B cell (primary cell): ENCODE results near the gene TMEFF1. TPM values are rescaled to one million over a fixed set of nuclear protein-coding genes. Genes with fewer than 3 reads are reported as not detected.

ENCODE experiments used
- ATAC-seq: fragments of 200-7000 bp; cut with Tn5 transposase; one replicate; pipeline ENCODE4 v1.10.0; 2021; ENCODE audit warnings: low read depth, mild to moderate bottlenecking, moderate number of reproducible peaks, moderate library complexity
- CTCF ChIA-PET: fragments of 350-600 bp; sonication (Branson Sonifier 250); formaldehyde crosslinking; loops from one replicate; lab custom pipeline; 2021; ENCODE audit warnings: antibody characterized with exemption, inconsistent platforms; lab: Charles Lee
- POLR2A ChIA-PET: fragments of 350-600 bp; sonication (Branson Sonifier 250); formaldehyde crosslinking; loops from one replicate; lab custom pipeline; 2021; ENCODE audit warnings: antibody characterized with exemption; lab: Charles Lee
- DNase-seq: peaks from one replicate; pipeline ENCODE4 v3.0.0; 2013
- H2AFZ ChIP-seq: 2 replicates; pipeline ENCODE4 v1.6.1; 2012; ENCODE audit warnings: mild to moderate bottlenecking, low read depth, low read length; ENCODE audit not compliant: insufficient read depth, poor library complexity, severe bottlenecking
- H3K27ac ChIP-seq, 2 donors: 1 replicate in 1 of 2; 2 replicates in 1 of 2; pipeline ENCODE4 v1.5.1; 2012 to 2013; ENCODE audit warnings: low read length in 2 of 2, mild to moderate bottlenecking in 2 of 2, moderate library complexity in 1 of 2
- H3K27me3 ChIP-seq, 4 experiments: fragments of 200-600 bp in 1 of 4; sonication (generic) in 1 of 4; replicated peaks in 1 of 4; 1 replicate in 2 of 4; 2 replicates in 2 of 4; pipeline versions ENCODE4 v1.6.1 to v1.7.0; 2013 to 2016; ENCODE audit warnings: low read length in 3 of 4, mild to moderate bottlenecking in 2 of 4, mixed read lengths in 1 of 4, moderate library complexity in 1 of 4; ENCODE audit not compliant: insufficient read depth in 4 of 4, control insufficient read depth in 3 of 4; ENCODE audit errors: control extremely low read depth in 1 of 4
- H3K36me3 ChIP-seq, 2 experiments: replicated peaks in 1 of 2; 1 replicate in 1 of 2; 2 replicates in 1 of 2; pipeline versions ENCODE4 v1.6.1 to v1.7.1; 2013; ENCODE audit warnings: low read length in 1 of 2; ENCODE audit not compliant: insufficient read depth in 2 of 2, control insufficient read depth in 1 of 2; ENCODE audit errors: control extremely low read depth in 1 of 2, extremely low read depth in 1 of 2
- H3K4me1 ChIP-seq, 2 donors: fragments of 200-600 bp in 1 of 2; sonication (generic) in 1 of 2; 1 replicate in 1 of 2; 2 replicates in 1 of 2; pipeline versions ENCODE4 v1.5.1 to v1.6.1; 2013 to 2017; ENCODE audit warnings: low read length in 2 of 2; ENCODE audit not compliant: control insufficient read depth in 2 of 2, insufficient read depth in 2 of 2
- H3K4me2 ChIP-seq: replicated peaks from 2 replicates; pipeline ENCODE3; 2012; ENCODE audit warnings: mild to moderate bottlenecking, low read depth, low read length; ENCODE audit not compliant: poor library complexity, severe bottlenecking
- H3K4me3 ChIP-seq, 5 experiments: fragments of 200-600 bp in 1 of 5; sonication (generic) in 1 of 5; 1 replicate in 3 of 5; 2 replicates in 2 of 5; pipeline versions ENCODE4 v1.5.1 to v1.7.0; 2011 to 2016; ENCODE audit warnings: low read length in 4 of 5, mild to moderate bottlenecking in 4 of 5, low read depth in 2 of 5, control low read depth in 1 of 5, moderate library complexity in 1 of 5; ENCODE audit not compliant: insufficient read depth in 1 of 5; ENCODE audit errors: control extremely low read depth in 1 of 5, extremely low read depth in 1 of 5
- H3K79me2 ChIP-seq: fragments of 200-600 bp; sonication (generic); one replicate; pipeline ENCODE4 v1.6.0; 2016; ENCODE audit warnings: low read length; ENCODE audit not compliant: control insufficient read depth, insufficient read depth
- H3K9ac ChIP-seq: fragments of 200-600 bp; sonication (generic); 2 replicates; pipeline ENCODE4 v1.6.1; 2017; ENCODE audit warnings: mild to moderate bottlenecking, low read length, moderate library complexity
- H3K9me3 ChIP-seq, 3 donors: one replicate each; pipeline versions ENCODE4 v1.6.1 to v1.7.1; 2013; ENCODE audit warnings: low read length in 2 of 3; ENCODE audit not compliant: control insufficient read depth in 2 of 3, insufficient read depth in 1 of 3; ENCODE audit errors: control extremely low read depth in 1 of 3
- H4K20me1 ChIP-seq: 2 replicates; pipeline ENCODE4 v1.6.0; 2012; ENCODE audit warnings: mild to moderate bottlenecking, low read length; ENCODE audit not compliant: insufficient read depth, control insufficient read depth, poor library complexity, severe bottlenecking
- H3K27ac Mint-ChIP-seq: one replicate; pipeline ENCODE4 v1.8.0; 2021; ENCODE audit warnings: mixed read lengths
- H3K27me3 Mint-ChIP-seq: one replicate; pipeline ENCODE4 v1.8.0; 2021; ENCODE audit warnings: mixed read lengths
- H3K4me1 Mint-ChIP-seq: one replicate; pipeline ENCODE4 v1.8.0; 2021; ENCODE audit warnings: mixed read lengths
- H3K4me3 Mint-ChIP-seq: one replicate; pipeline ENCODE4 v1.8.0; 2021; ENCODE audit warnings: mixed read lengths
- H3K9me3 Mint-ChIP-seq: one replicate; pipeline ENCODE4 v1.8.0; 2022; ENCODE audit warnings: mixed read lengths; ENCODE audit not compliant: insufficient read depth
- CTCF ChIP-seq: fragments of 200-600 bp; IDR thresholded peaks from one replicate; pipeline ENCODE4 v1.8.0; 2022; ENCODE audit warnings: antibody characterized with exemption, mild to moderate bottlenecking
- EZH2 ChIP-seq: IDR thresholded peaks from 2 replicates; pipeline ENCODE4 v1.6.1; 2012; ENCODE audit warnings: borderline replicate concordance, low read depth, mild to moderate bottlenecking, moderate library complexity, low read length; ENCODE audit not compliant: insufficient read depth, poor library complexity, severe bottlenecking
- WGBS: methylation state at CpG from one replicate; pipeline ENCODE4 v1.1.5; 2013; ENCODE audit warnings: missing lambda C conversion rate; ENCODE audit not compliant: insufficient coverage; 5-methylcytosine and 5-hydroxymethylcytosine counted together
- intact Hi-C: fragments of 100-400 bp; cut with micrococcal nuclease; formaldehyde crosslinking; loops from one replicate; pipeline ENCODE4 v1.10.0; 2022
- polyA plus RNA-seq: library from polyadenylated mRNA; depleted of rRNA; stranded (reverse); fragments of >200 nt; gene quantifications from 2 replicates; pipeline ENCODE4 v1.2.3, GENCODE V29; 2012
- total RNA-seq, 2 donors: library from RNA; stranded (reverse); fragments of 120-200 nt in 1 of 2; gene quantifications; 1 replicate in 1 of 2; 2 replicates in 1 of 2; pipeline versions ENCODE4 v1.2.3 to v1.2.4, GENCODE V29; 2013 to 2022

Gene TMEFF1
- total and polyA plus RNA-seq, 2 donors (not counting 1 experiment from before 2014, with no cell fraction given): not detected

- H3K27ac Mint-ChIP-seq: peak overlapping the region; percentile 93
- H3K9me3 Mint-ChIP-seq: no peaks in the 10 kb centered on the region
- Histone ChIP-seq H3K9ac (peak overlapping the region; percentile 79), H4K20me1 (no peaks in the 10 kb centered on the region), H3K27ac (peak overlapping the region in 1 of 2 donors; percentile 59), H3K9me3 (no peaks in the 10 kb centered on the region), H3K79me2 (peaks cover 9% of the 10 kb centered on the region), H3K4me1 (peaks cover 13 to 16% of the 10 kb centered on the region in 2 donors), H3K36me3 (no peaks in the 10 kb centered on the region), H3K4me3 (peak overlapping the region; percentile 40 to 76 (median 61)), H3K4me2 (peak overlapping the region; percentile 87), H3K27me3 (peaks cover 0 to 4% (median 0%) of the 10 kb centered on the region in 4 experiments), H2AFZ (peak overlapping the region; percentile 84)
- DNase-seq (no peak), ATAC-seq (no peak)
- 20% methylated on average over 1 of the region's 7 CpGs for WGBS
- H3K4me1 Mint-ChIP-seq: peaks cover 21% of the 10 kb centered on the region
- intact Hi-C loops: loop anchor here (1.0 to 5.0 kb wide), 4 partner anchors 12 to 171 kb away; partner anchors contain the start of gene TEX10
- TF ChIP-seq CTCF: no peak
- TF ChIP-seq EZH2: no peak
- POLR2A ChIA-PET: no interaction called here
- H3K27me3 Mint-ChIP-seq: peaks cover 5% of the 10 kb centered on the region
- peak overlapping the region; percentile 95 for H3K4me3 Mint-ChIP-seq
- CTCF ChIA-PET: interaction anchor here (0.7 to 1.9 kb wide), 5 partner anchors 9 to 73 kb away, joined by 3 to 11 read pairs (median 4); partner anchors contain the start of gene TEX10
These were observed 46.8 kb upstream of the TMEFF1 start for GRCh38 chr9:100426189-100426529.
